HFF-Myc (cell line): ENCODE results near the gene RASL11B.

Source experiments
- DNase-seq: peaks from one replicate; pipeline ENCODE4 v3.0.0-alpha.2; 2011; ENCODE audit warnings: low read depth; ENCODE audit errors: extremely low read depth
- H3K4me3 ChIP-seq: replicated peaks from 2 replicates; pipeline ENCODE4 v1.5.1; 2011; ENCODE audit warnings: low read depth, mild to moderate bottlenecking, control low read depth, low read length
- CTCF ChIP-seq: IDR thresholded peaks from 2 replicates; pipeline ENCODE4 v1.5.1; 2012; ENCODE audit warnings: mild to moderate bottlenecking, low read depth, low read length, control low read depth; ENCODE audit errors: missing control alignments

Gene RASL11B

GRCh38 chr4:52865300-52865699, 3.2 kb downstream of the RASL11B start:
- no peak for TF ChIP-seq CTCF
- no peak overlapping the region for H3K4me3 ChIP-seq
- DNase-seq, result no peak

- DNase-seq, result no peak
- no peak overlapping the region for H3K4me3 ChIP-seq
- TF ChIP-seq CTCF, result no peak
Observed at GRCh38 chr4:52866734-52867133, 4.6 kb downstream of the RASL11B start.

GRCh38 chr4:52867163-52867562, 5.0 kb downstream of the RASL11B start:
- no peak for TF ChIP-seq CTCF
- no peak for DNase-seq
- no peak overlapping the region for H3K4me3 ChIP-seq

GRCh38 chr4:52868133-52868532, 6.0 kb downstream of the RASL11B start:
- DNase-seq, result no peak
- TF ChIP-seq CTCF, result no peak
- no peak overlapping the region for H3K4me3 ChIP-seq

- no peak overlapping the region for H3K4me3 ChIP-seq
- peak; percentile 36 for DNase-seq
- no peak for TF ChIP-seq CTCF
Observed at GRCh38 chr4:52869196-52869595, 7.1 kb downstream of the RASL11B start.

GRCh38 chr4:52869656-52870055, 7.5 kb downstream of the RASL11B start:
- DNase-seq, result no peak
- no peak overlapping the region for H3K4me3 ChIP-seq
- TF ChIP-seq CTCF, result no peak

GRCh38 chr4:52870225-52870624, 8.1 kb downstream of the RASL11B start:
- no peak for TF ChIP-seq CTCF
- H3K4me3 ChIP-seq, result no peak overlapping the region
- DNase-seq, result no peak
